MM.1S (cell line): ENCODE results near the gene JMJD7.

ENCODE experiments used
- DNase-seq: peaks from one replicate; pipeline ENCODE4 v3.0.0-alpha.2; 2015
- H2AFZ ChIP-seq: fragments of 300-600 bp; sonication (generic); 2 replicates; pipeline ENCODE4 v1.6.0; 2016; ENCODE audit warnings: antibody characterized with exemption, low read length
- H3F3A ChIP-seq: fragments of 300-600 bp; sonication (generic); 2 replicates; pipeline ENCODE4 v1.6.1; 2016; ENCODE audit warnings: mild to moderate bottlenecking, antibody characterized with exemption, low read length, moderate library complexity, mixed read lengths; ENCODE audit not compliant: insufficient read depth
- H3K27ac ChIP-seq: fragments of 300-600 bp; sonication (generic); 2 replicates; pipeline ENCODE4 v1.5.1; 2016; ENCODE audit warnings: mild to moderate bottlenecking, low read length
- H3K27me3 ChIP-seq: fragments of 300-600 bp; sonication (generic); replicated peaks from 2 replicates; pipeline ENCODE4 v1.6.0; 2016; ENCODE audit warnings: low read length; ENCODE audit not compliant: insufficient read depth
- H3K36me3 ChIP-seq: fragments of 300-600 bp; sonication (generic); replicated peaks from 2 replicates; pipeline ENCODE4 v1.6.1; 2016; ENCODE audit warnings: mild to moderate bottlenecking, low read length, mixed read lengths; ENCODE audit not compliant: insufficient read depth
- H3K4me1 ChIP-seq: fragments of 300-600 bp; sonication (generic); 2 replicates; pipeline ENCODE4 v1.6.1; 2016; ENCODE audit warnings: low read length, mixed read lengths
- H3K4me2 ChIP-seq: fragments of 300-600 bp; sonication (generic); 2 replicates; pipeline ENCODE4 v1.6.0; 2016; ENCODE audit warnings: low read depth, low read length
- H3K4me3 ChIP-seq: fragments of 300-600 bp; sonication (generic); 2 replicates; pipeline ENCODE4 v1.5.1; 2016; ENCODE audit warnings: low read length, mixed read lengths
- H3K79me2 ChIP-seq: fragments of 300-600 bp; sonication (generic); 2 replicates; pipeline ENCODE4 v1.6.1; 2016; ENCODE audit warnings: mixed run types, low read length, mixed read lengths
- H3K9ac ChIP-seq: fragments of 300-600 bp; sonication (generic); 2 replicates; pipeline ENCODE4 v1.6.1; 2016; ENCODE audit warnings: low read length, mixed read lengths
- H3K9me2 ChIP-seq: fragments of 300-600 bp; sonication (generic); replicated peaks from 2 replicates; pipeline ENCODE4 v1.6.1; 2016; ENCODE audit warnings: mild to moderate bottlenecking, low read length, mixed read lengths; ENCODE audit not compliant: insufficient read depth
- H3K9me3 ChIP-seq: fragments of 300-600 bp; sonication (generic); replicated peaks from 2 replicates; pipeline ENCODE4 v1.6.1; 2016; ENCODE audit warnings: mild to moderate bottlenecking, low read length, mixed read lengths; ENCODE audit not compliant: insufficient read depth
- H4K20me1 ChIP-seq: fragments of 300-600 bp; sonication (generic); 2 replicates; pipeline ENCODE4 v1.6.1; 2016; ENCODE audit warnings: mild to moderate bottlenecking, low read length, moderate library complexity, mixed read lengths; ENCODE audit not compliant: insufficient read depth
- EZH2 ChIP-seq: fragments of 300-600 bp; sonication (generic); optimal IDR thresholded peaks from 2 replicates; pipeline ENCODE3; 2017; ENCODE audit warnings: low read depth, mild to moderate bottlenecking, antibody characterized with exemption, low read length, mixed read lengths
- EZH2phosphoT487 ChIP-seq: fragments of 300-600 bp; sonication (generic); IDR thresholded peaks from 2 replicates; pipeline ENCODE4 v1.6.1; 2018; ENCODE audit warnings: antibody characterized with exemption, low read length
- TF ChIP-seq, protein P1 (sequence below): fragments of 300-600 bp; sonication (generic); IDR thresholded peaks from 2 replicates; pipeline ENCODE4 v1.5.1; 2016; ENCODE audit warnings: antibody characterized with exemption, low read length, mixed read lengths

Gene JMJD7

DNA sequence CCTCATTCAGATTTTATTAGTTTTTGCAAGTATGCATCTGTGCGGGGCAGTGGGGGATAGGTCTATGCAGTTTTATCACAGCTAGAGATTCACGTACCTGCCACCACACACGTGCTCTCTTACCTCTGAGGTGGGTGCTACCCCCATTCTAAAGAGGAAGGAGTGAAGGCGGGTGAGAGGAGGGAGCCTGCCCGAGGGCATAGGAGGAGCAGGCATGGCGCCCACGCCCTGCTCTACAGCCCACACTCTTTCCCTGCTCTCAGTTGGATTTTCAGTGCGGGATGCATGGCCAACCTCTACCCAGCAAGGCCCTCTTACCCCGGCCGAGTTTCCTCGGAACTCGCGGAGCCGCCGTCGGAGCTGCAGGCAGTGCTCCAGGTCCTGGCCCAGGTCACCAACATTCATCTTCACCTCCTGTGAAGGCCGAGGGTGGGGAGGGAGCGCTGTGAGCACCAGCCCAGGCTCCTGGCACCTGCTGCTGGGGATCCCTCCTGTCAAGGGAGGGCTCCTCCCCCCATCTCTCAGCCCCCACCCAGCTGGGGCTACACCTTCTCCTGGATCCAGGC is 37.7 kb downstream of the JMJD7 start:
- no peaks in the 10 kb centered on the region for H3K79me2 ChIP-seq
- H3K4me1 ChIP-seq = no peaks in the 10 kb centered on the region
- no peak for TF ChIP-seq EZH2
- TF ChIP-seq, protein P1, sequence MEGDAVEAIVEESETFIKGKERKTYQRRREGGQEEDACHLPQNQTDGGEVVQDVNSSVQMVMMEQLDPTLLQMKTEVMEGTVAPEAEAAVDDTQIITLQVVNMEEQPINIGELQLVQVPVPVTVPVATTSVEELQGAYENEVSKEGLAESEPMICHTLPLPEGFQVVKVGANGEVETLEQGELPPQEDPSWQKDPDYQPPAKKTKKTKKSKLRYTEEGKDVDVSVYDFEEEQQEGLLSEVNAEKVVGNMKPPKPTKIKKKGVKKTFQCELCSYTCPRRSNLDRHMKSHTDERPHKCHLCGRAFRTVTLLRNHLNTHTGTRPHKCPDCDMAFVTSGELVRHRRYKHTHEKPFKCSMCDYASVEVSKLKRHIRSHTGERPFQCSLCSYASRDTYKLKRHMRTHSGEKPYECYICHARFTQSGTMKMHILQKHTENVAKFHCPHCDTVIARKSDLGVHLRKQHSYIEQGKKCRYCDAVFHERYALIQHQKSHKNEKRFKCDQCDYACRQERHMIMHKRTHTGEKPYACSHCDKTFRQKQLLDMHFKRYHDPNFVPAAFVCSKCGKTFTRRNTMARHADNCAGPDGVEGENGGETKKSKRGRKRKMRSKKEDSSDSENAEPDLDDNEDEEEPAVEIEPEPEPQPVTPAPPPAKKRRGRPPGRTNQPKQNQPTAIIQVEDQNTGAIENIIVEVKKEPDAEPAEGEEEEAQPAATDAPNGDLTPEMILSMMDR = no peak
- TF ChIP-seq EZH2phosphoT487 = no peak
- peaks cover 82% of the 10 kb centered on the region for H3K27me3 ChIP-seq
- no peak overlapping the region for H3K4me3 ChIP-seq
- no peak overlapping the region for H3K27ac ChIP-seq
- no peak overlapping the region for H3K4me2 ChIP-seq
- H3K9ac ChIP-seq = no peak overlapping the region
- no peak overlapping the region for H2AFZ ChIP-seq
- H3K9me3 ChIP-seq = no peaks in the 10 kb centered on the region
- H3K36me3 ChIP-seq = no peaks in the 10 kb centered on the region
- no peaks in the 10 kb centered on the region for H4K20me1 ChIP-seq
- DNase-seq = no peak
- H3K9me2 ChIP-seq = no peaks in the 10 kb centered on the region
- H3F3A ChIP-seq = no peaks in the 10 kb centered on the region

DNA sequence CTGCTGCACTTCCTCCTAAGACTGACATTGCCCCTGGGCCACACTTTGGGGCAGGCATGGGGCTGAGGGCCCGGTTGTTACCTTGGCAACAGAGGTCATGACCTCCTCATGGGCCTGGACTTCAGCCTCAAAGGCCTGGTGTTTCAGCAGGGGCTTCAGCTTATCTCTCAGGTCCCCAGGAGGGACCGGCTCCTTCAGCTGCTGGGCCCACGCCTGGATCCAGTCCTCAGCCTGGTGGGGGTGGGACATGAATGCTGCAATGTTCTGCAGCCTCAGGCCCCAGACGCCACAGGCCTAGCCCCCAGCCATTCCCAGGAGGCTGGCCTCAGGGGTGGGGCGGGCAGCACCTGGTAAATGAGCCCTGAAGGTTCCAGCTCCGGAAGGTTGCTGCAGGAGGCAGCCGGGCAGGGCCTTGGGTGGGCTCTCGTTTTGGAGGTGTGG is 38.4 kb downstream of the JMJD7 start:
- no peaks in the 10 kb centered on the region for H4K20me1 ChIP-seq
- H3K9me3 ChIP-seq = no peaks in the 10 kb centered on the region
- no peak for DNase-seq
- no peak overlapping the region for H3K9ac ChIP-seq
- TF ChIP-seq, protein P1 = no peak
- H3K27ac ChIP-seq = no peak overlapping the region
- H3K27me3 ChIP-seq = peaks cover 89% of the 10 kb centered on the region
- no peak overlapping the region for H3K4me3 ChIP-seq
- no peak overlapping the region for H2AFZ ChIP-seq
- H3K79me2 ChIP-seq = no peaks in the 10 kb centered on the region
- no peaks in the 10 kb centered on the region for H3K9me2 ChIP-seq
- H3K4me2 ChIP-seq = no peak overlapping the region
- no peaks in the 10 kb centered on the region for H3F3A ChIP-seq
- no peaks in the 10 kb centered on the region for H3K36me3 ChIP-seq
- no peaks in the 10 kb centered on the region for H3K4me1 ChIP-seq

DNA sequence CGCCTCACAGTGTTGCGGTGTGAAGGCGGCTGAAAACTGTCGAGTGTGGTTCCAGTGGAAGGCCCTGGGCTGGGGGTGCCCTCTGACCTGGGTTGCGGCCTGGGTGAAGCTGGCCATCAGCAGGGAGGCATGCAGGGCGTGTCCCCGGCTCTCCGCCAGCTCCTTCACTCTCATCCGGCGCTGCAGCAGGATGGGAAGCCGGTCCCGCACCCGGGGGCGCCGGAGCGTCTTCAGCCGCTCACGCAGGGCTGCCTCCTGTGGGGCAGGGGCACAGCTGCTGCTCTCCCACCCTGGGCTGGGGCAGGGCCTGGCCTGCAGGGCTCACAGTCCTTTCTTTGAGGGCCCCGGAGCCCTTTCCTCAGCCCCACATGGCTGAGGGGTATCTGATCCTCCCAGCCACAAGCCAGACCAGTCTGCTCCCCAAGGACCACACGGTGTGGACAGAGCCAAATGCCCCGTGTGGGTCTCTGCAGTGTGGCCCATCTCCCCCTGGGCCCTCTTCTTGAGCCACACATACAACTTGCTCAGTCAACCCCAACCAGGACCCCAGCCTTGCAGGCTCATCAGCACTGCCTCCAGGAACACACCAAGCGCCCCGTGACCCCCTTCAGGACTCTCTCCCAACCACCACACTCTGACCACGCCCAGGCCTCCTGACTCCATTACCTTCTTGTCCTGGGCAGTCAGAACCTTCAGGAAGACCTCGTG is 39.1 kb downstream of the JMJD7 start:
- H3K4me2 ChIP-seq = no peak overlapping the region
- no peaks in the 10 kb centered on the region for H4K20me1 ChIP-seq
- no peak overlapping the region for H3K9ac ChIP-seq
- H3K4me1 ChIP-seq = no peaks in the 10 kb centered on the region
- H3K36me3 ChIP-seq = no peaks in the 10 kb centered on the region
- H3K27me3 ChIP-seq = peaks cover 88% of the 10 kb centered on the region
- no peaks in the 10 kb centered on the region for H3K9me2 ChIP-seq
- TF ChIP-seq, protein P1 = no peak
- TF ChIP-seq EZH2 = no peak
- no peaks in the 10 kb centered on the region for H3F3A ChIP-seq
- H3K27ac ChIP-seq = no peak overlapping the region
- H2AFZ ChIP-seq = no peak overlapping the region
- no peaks in the 10 kb centered on the region for H3K79me2 ChIP-seq
- no peak overlapping the region for H3K4me3 ChIP-seq
- DNase-seq = no peak
- H3K9me3 ChIP-seq = no peaks in the 10 kb centered on the region
